DMS153 treated with DMSO at 0.1 percent for 48 hours (cell line): Measurements from ENCODE around the gene TUBB4B.

ENCODE experiments used
- DNase-seq: peaks from one replicate; lab custom pipeline; 2025; ENCODE audit not compliant: unreplicated experiment; lab: John Stamatoyannopoulos, UW

Gene TUBB4B

GRCh38 chr9:137212520-137212919 is 28.6 kb upstream of the TUBB4B start:
- DNase-seq = no peak

GRCh38 chr9:137213160-137214060 is 27.7 kb upstream of the TUBB4B start:
- DNase-seq = no peak

- DNase-seq = no peak
Measured at GRCh38 chr9:137214620-137215019, 26.5 kb upstream of the TUBB4B start.

GRCh38 chr9:137215196-137215986 is 25.7 kb upstream of the TUBB4B start:
- DNase-seq = no peak

- no peak for DNase-seq
Measured at GRCh38 chr9:137216188-137216965, 24.7 kb upstream of the TUBB4B start.

GRCh38 chr9:137217276-137218211 is 23.5 kb upstream of the TUBB4B start:
- DNase-seq = peak; percentile 42

- DNase-seq = no peak
Measured at GRCh38 chr9:137218212-137218753, 22.8 kb upstream of the TUBB4B start.

- DNase-seq = no peak
Measured at GRCh38 chr9:137218754-137219271, 22.3 kb upstream of the TUBB4B start.

- DNase-seq = no peak
Measured at GRCh38 chr9:137219757-137220316, 21.2 kb upstream of the TUBB4B start.

GRCh38 chr9:137220317-137221094 is 20.6 kb upstream of the TUBB4B start:
- DNase-seq = no peak

GRCh38 chr9:137221095-137221505 is 20.0 kb upstream of the TUBB4B start:
- no peak for DNase-seq

GRCh38 chr9:137221506-137222111 is 19.5 kb upstream of the TUBB4B start:
- DNase-seq = no peak

- no peak for DNase-seq
Measured at GRCh38 chr9:137222190-137223077, 18.7 kb upstream of the TUBB4B start, which contains the start of gene RNF208. Gene RNF208, minus strand, starts transcription at chr9:137222240. Its CDS starts 1,028 bp downstream, at chr9:137221212.

- peak; percentile 89 for DNase-seq
Measured at GRCh38 chr9:137223078-137223970, 17.8 kb upstream of the TUBB4B start.

- no peak for DNase-seq
Measured at GRCh38 chr9:137224830-137225694, 16.0 kb upstream of the TUBB4B start, which contains the start of gene CYSRT1. Gene CYSRT1, plus strand, starts transcription at chr9:137225174. Its CDS starts 448 bp downstream, at chr9:137225622.
